Germinal center (tissue), 1 donor: ENCODE measurements around the gene GPS2.

Experiments
- DNase-seq: peaks from one replicate; pipeline ENCODE4 v3.0.0; 2012; ENCODE audit warnings: mixed read lengths, low spot score

Gene GPS2

DNA sequence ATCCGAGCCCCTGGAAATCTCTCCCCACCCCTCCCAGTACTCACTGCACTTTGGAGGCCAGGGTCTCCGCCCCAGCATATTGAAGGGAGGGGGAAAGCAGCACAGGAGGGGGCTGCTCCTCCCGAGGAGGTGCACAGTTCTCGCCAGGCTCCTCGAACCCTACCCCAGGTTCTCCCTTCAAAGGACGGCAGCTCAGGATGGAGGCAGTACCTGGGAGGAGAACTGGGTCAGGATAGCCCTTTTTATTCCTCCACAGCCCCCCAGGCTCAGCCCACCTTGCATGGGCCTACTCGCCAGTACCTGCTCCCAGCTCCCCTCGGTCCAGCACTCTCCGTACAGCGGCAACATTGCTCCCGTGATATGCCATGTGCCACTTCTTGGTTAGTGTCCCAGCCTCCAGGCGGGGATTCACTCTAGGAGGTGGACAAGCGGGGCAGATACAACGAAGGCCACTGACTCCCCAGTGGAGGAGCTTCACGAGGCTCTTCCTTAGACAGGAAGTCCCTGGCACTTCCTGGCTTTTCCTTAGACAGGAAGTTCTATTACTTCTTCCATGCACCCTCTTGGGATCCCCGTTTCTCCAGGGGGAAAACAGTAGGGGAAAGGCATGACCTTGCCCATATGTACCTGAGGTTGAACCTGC lies 2.1 kb upstream of the GPS2 start:
- DNase-seq, result no peak

DNA sequence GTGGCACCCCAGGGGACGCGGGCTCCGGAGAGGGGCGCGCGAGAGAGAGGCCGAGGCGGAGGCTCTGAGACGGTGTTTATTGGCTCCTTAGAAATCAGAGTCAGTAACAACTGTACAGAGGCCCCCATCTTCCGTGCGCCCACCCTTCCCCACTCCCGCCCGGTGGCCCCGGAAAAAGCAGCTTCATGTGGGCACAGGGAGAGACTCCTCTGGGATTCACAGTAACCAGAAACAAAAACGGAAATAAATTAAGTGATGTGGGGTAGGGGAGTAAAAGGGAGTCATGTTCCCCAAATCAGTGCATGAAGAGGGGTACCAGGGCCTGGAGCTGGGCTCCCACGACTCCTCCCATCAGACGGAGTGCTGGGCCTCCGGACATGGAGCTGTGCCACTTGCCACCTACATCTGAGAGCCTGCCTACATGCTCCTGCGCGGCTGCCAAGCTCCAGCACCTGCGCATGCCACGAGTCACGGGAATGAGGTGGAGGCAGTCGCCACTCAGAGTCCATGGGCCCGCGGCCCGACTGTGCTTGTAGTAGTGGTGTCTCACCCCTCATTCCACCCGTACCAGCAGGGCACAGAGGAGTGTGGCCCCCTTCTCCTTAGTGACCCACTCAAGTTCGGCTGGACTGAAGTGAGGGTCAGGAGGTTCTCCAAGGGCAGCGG lies 543 bp upstream of the GPS2 start:
- DNase-seq, result no peak

DNA sequence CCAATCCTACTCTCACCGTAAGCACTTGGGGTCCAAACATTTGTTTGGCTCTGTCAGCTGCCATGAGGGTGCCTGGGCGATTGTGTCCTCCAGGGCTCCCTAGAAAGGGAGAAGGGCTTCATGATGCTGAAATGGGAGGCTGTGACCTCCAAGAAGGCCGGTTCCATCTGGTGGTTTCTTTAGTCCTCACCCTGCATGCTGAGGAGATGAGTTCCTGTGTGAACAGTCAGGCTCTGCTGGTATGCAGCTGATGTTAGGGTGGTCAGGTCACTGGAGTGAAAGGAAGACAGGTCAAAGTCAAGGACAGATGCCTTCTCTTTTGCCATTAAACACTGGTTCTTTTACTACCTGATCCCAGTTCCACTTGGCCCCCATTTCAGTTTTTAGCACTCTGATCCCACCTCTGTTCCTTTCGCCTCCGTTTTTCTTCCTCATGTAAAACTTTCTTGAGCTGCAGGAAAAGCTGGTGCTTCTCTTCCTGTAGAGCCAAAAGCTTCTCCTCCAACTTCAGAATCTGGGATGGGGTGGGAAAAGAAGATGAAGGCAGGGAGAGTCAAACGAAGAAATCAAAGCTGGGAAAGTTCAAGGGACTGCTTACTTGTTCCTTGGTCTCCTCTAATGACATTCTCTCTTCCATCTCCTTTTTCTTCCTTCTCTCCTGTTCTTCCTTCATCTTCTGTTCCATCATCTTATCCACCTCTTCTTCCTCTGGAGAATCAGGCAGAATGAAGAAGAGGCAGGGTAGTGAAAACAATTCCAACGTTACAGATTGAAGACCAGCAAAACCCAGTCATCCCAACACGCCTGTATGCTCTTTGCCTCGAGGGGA lies 1.1 kb downstream of the GPS2 start:
- DNase-seq, result no peak

GRCh38 chr17:7313088-7313889 lies 1.9 kb downstream of the GPS2 start:
- DNase-seq, result no peak

DNA sequence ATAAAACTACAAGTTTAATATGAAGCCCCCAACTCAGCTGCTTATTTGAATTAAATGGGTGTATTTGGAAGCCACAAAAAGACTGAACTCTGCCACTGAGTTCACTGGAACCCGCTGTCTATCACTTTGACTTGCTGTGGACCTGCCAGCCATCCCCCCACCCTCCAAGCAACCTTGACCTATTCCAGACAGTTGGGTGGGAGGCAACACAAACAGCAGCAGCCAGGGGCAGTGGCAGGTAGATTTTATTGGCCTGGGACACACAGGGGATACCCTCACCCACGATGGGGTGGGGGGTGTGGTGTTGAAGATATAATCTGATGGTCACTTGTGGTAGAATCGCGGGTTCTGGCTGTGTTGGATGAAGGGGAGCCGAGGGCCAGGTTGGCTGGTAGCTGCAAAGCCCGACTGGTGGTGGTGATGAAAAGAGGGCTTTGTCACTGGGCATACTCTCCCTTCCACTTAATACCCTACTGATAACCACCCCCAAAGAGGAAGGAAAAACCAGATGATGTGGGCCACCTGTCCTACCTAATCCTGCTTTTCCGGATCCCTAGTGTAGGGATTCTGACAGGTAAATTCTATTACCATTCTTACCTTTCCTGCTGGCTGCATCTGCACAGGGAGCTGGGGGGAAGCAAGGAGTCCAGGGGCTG lies 2.6 kb downstream of the GPS2 start:
- DNase-seq, result no peak

GRCh38 chr17:7311110-7311705 lies 4.0 kb downstream of the GPS2 start:
- no peak for DNase-seq

GRCh38 chr17:7309628-7310027 lies 5.5 kb downstream of the GPS2 start:
- DNase-seq, result no peak

GRCh38 chr17:7308625-7309433 lies 6.3 kb downstream of the GPS2 start:
- peak; percentile 70 for DNase-seq

DNA sequence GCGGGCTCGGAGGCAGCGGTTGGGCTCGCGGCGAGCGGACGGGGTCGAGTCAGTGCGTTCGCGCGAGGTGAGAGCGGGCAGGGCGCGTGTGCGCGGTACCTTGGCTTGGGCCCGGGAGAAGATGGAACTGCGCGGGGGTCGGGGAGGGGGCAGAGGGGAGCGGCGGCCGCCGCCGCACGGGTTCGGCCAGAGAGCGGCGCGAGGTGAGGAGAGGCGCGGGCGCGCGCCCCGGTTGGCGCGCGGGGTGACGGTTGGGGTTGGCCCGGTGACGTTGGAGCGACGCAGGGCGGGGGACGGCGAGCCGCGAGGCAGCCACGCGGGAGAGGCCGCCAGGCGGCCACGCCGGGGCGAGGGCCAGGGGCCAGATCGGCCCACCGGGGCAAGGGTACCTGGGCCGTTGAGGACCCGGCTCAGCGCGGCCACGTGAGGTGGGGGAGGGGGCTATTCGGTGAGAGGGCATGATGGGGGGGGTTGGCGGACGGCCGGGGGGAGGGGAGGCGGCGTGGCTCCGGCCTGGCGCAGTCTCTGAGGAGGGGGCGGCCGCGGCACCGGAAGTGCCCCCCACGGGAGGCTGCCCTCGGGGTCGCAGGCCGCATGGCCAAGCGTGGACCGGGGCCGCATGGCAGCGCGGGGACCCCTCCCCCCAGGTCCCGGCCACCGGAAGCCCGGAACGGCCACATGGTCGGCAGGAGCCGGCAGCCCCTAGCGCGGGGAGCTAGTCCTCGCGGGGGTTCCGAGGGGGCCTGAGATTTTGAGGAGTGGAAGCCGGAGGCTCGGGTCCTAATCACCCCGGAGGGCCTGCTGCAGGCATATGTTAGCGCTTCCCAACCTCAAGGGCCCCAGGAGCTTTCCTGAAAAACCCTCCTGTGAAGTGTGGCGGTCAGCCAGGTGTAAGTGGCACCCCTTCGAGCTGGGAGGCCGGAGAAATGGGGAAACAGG lies 7.2 kb downstream of the GPS2 start:
- peak; percentile 36 for DNase-seq

DNA sequence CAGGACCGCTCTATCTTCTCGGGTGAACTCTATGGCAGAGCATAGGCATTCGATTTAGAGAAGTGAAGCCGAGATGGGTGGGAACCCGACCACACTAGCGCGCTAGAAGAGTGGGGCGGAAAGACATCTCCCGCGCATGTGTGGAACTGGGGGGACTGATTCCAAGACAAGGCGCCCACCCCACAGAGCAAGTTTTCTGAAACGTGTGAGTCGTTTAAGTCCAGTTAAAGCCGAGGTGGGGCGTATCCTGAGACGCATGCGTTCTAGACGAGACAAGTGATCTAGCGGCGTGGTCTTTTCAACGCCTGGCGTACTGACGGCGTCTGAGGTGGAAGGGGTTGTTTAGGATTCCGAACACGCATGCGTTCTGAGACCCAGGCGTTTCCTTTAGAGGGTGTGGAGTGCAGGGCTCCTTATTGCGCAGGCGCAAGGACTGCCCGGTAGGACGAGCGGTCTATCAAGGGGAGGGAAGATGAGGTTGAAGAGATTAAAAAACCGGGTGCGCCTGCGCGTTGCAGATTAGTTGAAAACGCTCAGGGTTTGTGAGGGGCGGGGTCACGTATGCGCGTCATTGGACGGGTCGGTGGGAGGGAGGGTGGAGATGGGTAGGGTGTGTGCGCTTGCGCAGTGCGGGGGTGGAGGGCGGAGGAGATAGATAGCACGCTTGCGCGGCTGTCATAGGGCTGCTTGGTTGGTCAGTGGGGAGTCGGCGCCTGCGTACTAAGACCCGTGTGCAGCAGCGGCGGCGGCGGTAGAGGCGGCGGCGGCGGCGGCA lies 8.1 kb downstream of the GPS2 start, which contains the start of gene EIF5A:
Gene EIF5A, plus strand, starts transcription at position 718 of the 775 bp plus-strand sequence. CDS start 2,008 bp downstream, outside the sequence.
- DNase-seq, result peak; percentile 99

DNA sequence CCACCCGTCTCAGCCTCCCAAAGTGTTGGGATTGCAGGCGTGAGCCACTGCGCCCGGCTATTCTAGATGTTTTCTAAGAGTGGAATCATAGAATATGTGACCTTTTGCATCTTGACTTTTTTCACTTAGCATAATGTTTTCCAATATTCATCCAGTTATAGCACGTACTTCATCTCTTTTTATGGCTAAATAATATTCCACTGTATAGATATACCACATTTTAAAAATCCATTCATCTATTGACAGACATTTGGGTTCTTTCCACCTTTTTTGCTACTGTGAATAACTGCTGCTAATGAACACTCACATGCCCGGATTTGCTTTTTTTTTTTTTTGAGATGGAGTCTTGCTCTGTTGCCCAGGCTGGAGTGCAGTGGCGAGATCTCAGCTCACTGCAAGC lies 11.0 kb downstream of the GPS2 start:
- no peak for DNase-seq

DNA sequence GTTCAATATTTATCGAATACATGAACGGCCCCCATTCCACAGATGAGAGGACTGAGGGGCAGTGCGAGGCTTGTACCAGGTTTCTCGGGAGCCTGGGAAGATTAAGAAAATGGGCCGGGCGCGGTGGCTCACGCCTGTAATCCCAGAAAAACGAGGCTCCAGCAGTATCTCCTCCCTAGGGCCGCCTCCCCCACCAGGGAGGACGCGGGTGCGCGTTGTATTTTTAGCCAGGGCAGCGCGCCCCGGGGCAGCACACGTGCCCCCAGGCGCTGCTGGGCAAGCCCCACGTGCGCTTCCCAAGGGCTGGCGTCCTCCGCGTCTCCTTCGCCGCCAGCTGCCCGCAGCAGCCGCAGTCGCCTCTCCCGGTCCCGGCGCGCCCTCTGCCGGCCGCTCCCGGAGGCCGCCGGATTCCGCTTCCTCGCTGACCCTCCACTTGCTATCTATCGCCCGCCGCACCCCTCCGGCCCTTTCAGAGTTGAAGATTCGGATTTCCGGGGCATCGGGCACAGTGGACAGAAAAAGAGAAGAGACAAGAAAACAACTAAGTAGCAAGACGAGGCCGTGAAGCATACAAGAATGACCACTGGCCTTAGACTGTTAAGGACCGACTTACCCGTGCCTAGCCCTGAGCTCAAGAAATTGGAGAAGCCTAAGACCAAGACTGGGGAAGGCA lies 18.8 kb downstream of the GPS2 start:
- DNase-seq, result peak; percentile 65

GRCh38 chr17:7295230-7296180 lies 19.7 kb downstream of the GPS2 start:
- no peak for DNase-seq

DNA sequence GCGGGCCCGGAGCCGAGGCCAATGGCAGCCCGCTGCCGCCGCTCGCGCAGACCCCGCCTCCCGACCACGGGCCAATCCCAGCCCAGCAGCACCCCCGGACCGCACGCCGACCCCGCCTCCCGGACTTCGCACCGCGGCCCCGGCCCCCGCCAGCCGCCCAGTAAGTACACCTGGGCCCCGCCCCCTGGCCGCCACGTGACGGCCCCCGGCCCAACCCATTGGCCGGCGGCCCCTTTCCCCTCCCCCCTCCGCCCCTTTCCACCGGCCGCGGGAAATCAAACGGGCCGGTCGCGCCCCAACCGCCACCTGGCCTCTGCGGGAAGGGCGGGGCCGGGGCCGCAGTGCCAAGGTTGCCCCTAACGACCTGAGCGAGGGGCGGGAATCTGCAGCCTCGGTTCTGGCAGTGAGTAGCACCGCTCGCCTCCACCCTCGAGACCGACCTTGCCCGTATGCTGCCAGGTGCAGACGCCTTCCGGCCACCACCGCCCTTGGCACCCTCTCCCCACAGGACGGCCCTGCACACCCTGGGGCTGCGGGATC lies 20.5 kb downstream of the GPS2 start, which contains the start of gene YBX2:
Gene YBX2, minus strand, starts transcription at position 26 of the 540 bp plus-strand sequence. CDS start 139 bp downstream, outside the sequence.
- peak; percentile 95 for DNase-seq

DNA sequence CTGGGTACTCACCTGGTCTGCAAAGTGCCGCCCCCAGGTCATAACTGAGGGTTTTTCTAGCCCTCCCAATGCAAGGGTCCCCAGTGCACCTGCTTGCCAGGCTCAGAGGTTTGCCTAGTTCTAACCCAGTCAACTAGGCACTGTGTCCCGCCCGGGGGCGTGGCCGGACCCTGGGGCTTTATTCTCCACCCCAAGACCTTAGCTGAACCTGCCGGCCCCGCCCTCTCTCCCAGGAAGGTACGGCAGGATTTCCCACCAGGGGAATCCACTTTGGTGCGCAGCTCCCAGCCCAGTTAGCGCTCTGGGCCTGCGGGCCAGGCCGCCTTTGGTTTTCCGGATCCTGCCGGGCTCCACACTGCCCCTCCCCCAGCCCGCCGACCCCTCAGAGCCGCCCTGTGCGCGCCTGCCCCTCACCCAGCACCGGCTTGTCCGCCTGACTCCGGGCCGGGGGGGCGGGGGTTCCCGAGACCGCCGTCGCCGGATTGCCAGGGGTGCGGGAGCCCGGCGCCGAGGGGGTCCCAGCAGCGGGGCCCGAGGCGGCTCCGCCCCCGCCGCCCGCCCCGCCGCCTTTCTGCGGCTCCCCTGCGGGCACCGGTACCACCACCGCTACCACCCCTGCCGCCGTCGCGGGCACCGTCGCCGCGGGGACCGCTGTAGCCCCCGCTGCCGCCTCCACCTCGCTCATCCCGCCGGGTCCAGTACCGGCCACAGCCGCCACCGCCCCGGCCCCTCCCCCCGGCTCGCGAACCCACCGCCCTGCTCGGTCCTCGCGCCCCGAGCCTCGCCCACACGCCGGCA lies 21.1 kb downstream of the GPS2 start:
- DNase-seq, result peak; percentile 54
